Progenitor cell of endocrine pancreas (in vitro differentiated cells): Measurements from ENCODE around the gene TMEM132D. TPM values are rescaled to one million over a fixed set of nuclear protein-coding genes. Genes with fewer than 3 reads are reported as not detected.
A peak's percentile ranks its signal among the peaks of the same experiment; 100 is the strongest.

ENCODE experiments used
- DNase-seq: peaks from one replicate; pipeline ENCODE4 v3.0.0; 2021; ENCODE audit warnings: low spot score; ENCODE audit not compliant: unreplicated experiment
- H3K27ac Mint-ChIP-seq: 2 replicates; pipeline ENCODE4 v1.8.0; 2021; ENCODE audit warnings: mild to moderate bottlenecking, moderate library complexity, mixed read lengths
- H3K27me3 Mint-ChIP-seq: 2 replicates; pipeline ENCODE4 v1.8.0; 2021; ENCODE audit warnings: mixed read lengths
- H3K36me3 Mint-ChIP-seq: 2 replicates; pipeline ENCODE4 v1.8.0; 2022; ENCODE audit warnings: mixed read lengths; ENCODE audit not compliant: insufficient read depth
- H3K4me1 Mint-ChIP-seq: 2 replicates; pipeline ENCODE4 v1.8.0; 2021; ENCODE audit warnings: low read depth, mixed read lengths
- H3K4me3 Mint-ChIP-seq: 2 replicates; pipeline ENCODE4 v1.8.0; 2021; ENCODE audit warnings: low read depth, mild to moderate bottlenecking, moderate library complexity, mixed read lengths
- H3K9me3 Mint-ChIP-seq: 2 replicates; pipeline ENCODE4 v1.8.0; 2021; ENCODE audit warnings: low read depth, mixed read lengths
- CTCF ChIP-seq: fragments of 200-600 bp; sonication (generic); IDR thresholded peaks from one replicate; pipeline ENCODE4 v1.5.0; 2021; ENCODE audit warnings: antibody characterized with exemption, mild to moderate bottlenecking; ENCODE audit not compliant: unreplicated experiment
- total RNA-seq: library from RNA; stranded (reverse); gene quantifications from 2 replicates; pipeline ENCODE4 v1.2.1, GENCODE V29; 2021

The TMEM132D gene
- total RNA-seq, 1 donor from 2014 or later = 0.46 TPM

GRCh38 chr12:129127211-129127610, 776.6 kb downstream of the TMEM132D start:
- Mint-ChIP-seq H3K27ac (no peak overlapping the region), H3K4me3 (no peak overlapping the region), H3K27me3 (peaks cover 3% of the 10 kb centered on the region), H3K4me1 (no peaks in the 10 kb centered on the region), H3K9me3 (no peaks in the 10 kb centered on the region), H3K36me3 (no peaks in the 10 kb centered on the region)
- TF ChIP-seq CTCF = no peak
- no peak for DNase-seq

DNA sequence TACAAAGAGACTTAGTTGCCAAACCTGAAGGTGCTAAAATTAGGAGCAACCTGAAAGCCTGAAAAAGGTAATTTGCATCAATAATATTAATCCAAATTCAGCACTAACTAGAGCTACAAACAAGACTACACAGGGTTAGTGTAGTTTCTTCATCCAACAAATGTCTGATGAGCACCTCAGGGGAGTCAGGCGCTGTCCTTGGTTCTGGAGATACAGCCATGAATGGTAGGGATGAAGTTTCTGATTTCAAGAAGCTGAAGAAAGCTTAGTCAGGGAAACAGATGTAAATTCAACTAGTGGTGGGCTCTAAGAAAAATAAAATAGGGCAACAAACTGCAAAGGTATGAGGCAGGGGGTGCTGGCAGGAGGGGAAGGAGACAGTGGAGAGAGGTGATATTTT, 784.3 kb downstream of the TMEM132D start:
- Mint-ChIP-seq H3K9me3 (no peaks in the 10 kb centered on the region), H3K27me3 (peaks cover 7% of the 10 kb centered on the region)
- DNase-seq = peak; percentile 12

GRCh38 chr12:129115558-129115957, 788.3 kb downstream of the TMEM132D start:
- no peak overlapping the region for H3K4me3 Mint-ChIP-seq
- no peaks in the 10 kb centered on the region for H3K9me3 Mint-ChIP-seq
- no peak for DNase-seq
- H3K4me1 Mint-ChIP-seq = peaks cover 4% of the 10 kb centered on the region
- no peak overlapping the region for H3K27ac Mint-ChIP-seq
- H3K27me3 Mint-ChIP-seq = peaks cover 22% of the 10 kb centered on the region
- H3K36me3 Mint-ChIP-seq = no peaks in the 10 kb centered on the region
- TF ChIP-seq CTCF = no peak

More for the DNA sequence above, 784.3 kb downstream of the TMEM132D start:
- Mint-ChIP-seq H3K36me3 (no peaks in the 10 kb centered on the region), H3K27ac (no peak overlapping the region), H3K4me1 (peaks cover 2% of the 10 kb centered on the region), H3K4me3 (no peak overlapping the region)
- TF ChIP-seq CTCF = no peak

GRCh38 chr12:129110575-129110974, 793.2 kb downstream of the TMEM132D start:
- no peak for DNase-seq
- H3K36me3 Mint-ChIP-seq = no peaks in the 10 kb centered on the region
- H3K4me1 Mint-ChIP-seq = peaks cover 4% of the 10 kb centered on the region

DNA sequence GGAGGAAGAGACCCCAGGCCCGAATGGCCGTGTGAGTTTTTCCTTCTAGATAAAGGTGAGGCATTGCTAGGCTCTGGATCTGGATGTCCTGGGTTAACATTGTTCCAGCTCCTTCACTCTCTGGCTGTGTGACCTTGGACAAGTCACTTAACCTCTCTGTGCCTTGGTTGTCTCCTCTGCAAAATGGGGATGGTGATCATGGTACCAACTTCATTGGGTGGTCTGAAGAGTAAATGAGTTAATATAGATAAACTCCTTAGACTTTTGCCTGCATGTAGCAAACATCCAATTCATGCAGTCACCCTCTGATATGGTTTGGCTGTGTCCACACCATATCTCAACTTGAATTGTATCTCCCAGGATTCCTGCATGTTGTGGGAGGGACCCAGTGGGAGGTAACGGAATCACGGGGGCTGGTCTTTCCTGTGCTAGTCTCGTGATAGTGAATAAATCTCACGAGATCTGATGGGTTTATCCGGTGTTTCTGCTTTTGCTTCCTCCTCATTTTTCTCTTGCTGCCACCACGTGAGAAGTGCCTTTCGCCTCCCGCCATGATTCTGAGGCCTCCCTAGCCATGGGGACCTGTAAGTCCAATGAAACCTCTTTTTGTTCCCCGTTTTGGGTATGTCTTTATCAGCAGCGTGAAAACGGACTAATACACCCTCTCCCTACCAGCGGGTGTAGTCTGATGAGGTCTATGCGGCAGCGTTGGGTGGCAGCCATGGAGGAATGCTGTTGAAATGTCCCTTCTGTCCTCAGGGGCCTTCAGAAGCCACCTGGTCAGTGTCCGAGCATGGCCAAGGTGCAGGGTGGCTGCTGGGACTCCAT, 794.4 kb downstream of the TMEM132D start:
- peaks cover 17% of the 10 kb centered on the region for H3K27me3 Mint-ChIP-seq
- no peak overlapping the region for H3K27ac Mint-ChIP-seq
- no peaks in the 10 kb centered on the region for H3K9me3 Mint-ChIP-seq
- H3K4me3 Mint-ChIP-seq = no peak overlapping the region
- H3K4me1 Mint-ChIP-seq = peaks cover under 1% of the 10 kb centered on the region
- no peaks in the 10 kb centered on the region for H3K36me3 Mint-ChIP-seq
- DNase-seq = no peak
- no peak for TF ChIP-seq CTCF

More at GRCh38 chr12:129110575-129110974, 793.2 kb downstream of the TMEM132D start:
- H3K27ac Mint-ChIP-seq = no peak overlapping the region
- TF ChIP-seq CTCF = no peak
- H3K9me3 Mint-ChIP-seq = no peaks in the 10 kb centered on the region
- H3K27me3 Mint-ChIP-seq = peaks cover 23% of the 10 kb centered on the region
- H3K4me3 Mint-ChIP-seq = no peak overlapping the region
